Gastroesophageal sphincter (tissue), 4 donors: ENCODE data around the gene CCDC40. TPM values are rescaled to one million over a fixed set of nuclear protein-coding genes. Genes with fewer than 3 reads are reported as not detected.

ENCODE experiments used
- ATAC-seq: fragments of 150-250 bp; one replicate; pipeline ENCODE4 v1.9.1; 2016; ENCODE audit warnings: mild to moderate bottlenecking, moderate library complexity
- H3K27ac ChIP-seq, 4 donors: fragments of 200-600 bp; sonication (generic) in 3 of 4; 1 replicate in 3 of 4; 2 replicates in 1 of 4; pipeline ENCODE4 v1.5.1; 2016 to 2019
- H3K27me3 ChIP-seq: fragments of 200-600 bp; sonication (generic); one replicate; pipeline ENCODE4 v1.5.1; 2019
- H3K36me3 ChIP-seq, 2 donors: fragments of 200-600 bp; sonication (generic); one replicate each; pipeline ENCODE4 v1.5.1; 2019; ENCODE audit warnings: control low read depth in 1 of 2
- H3K4me1 ChIP-seq, 3 donors: fragments of 200-600 bp; sonication (generic); 1 replicate in 2 of 3; 2 replicates in 1 of 3; pipeline ENCODE4 v1.5.1; 2016 to 2019; ENCODE audit warnings: control low read depth in 2 of 3
- H3K4me3 ChIP-seq, 2 donors: fragments of 200-600 bp; sonication (generic); one replicate each; pipeline ENCODE4 v1.5.1; 2019; ENCODE audit warnings: mild to moderate bottlenecking in 1 of 2, moderate library complexity in 1 of 2
- H3K9me3 ChIP-seq, 3 donors: fragments of 200-600 bp; sonication (generic); one replicate each; pipeline ENCODE4 v1.5.1; 2017 to 2019; ENCODE audit warnings: control low read depth in 2 of 3
- CTCF ChIP-seq, 4 experiments: fragments of 200-600 bp in 2 of 4; fragments of 450-650 bp in 2 of 4; sonication (generic) in 1 of 4; IDR thresholded peaks; one replicate each; pipeline ENCODE4 v1.5.1; 2017 to 2019; ENCODE audit warnings: antibody characterized with exemption in 4 of 4, mild to moderate bottlenecking in 2 of 4, moderate library complexity in 2 of 4
- EP300 ChIP-seq: sonication (generic); formaldehyde crosslinking; IDR thresholded peaks from one replicate; pipeline ENCODE4 v1.6.1; 2017; ENCODE audit warnings: antibody characterized with exemption, mild to moderate bottlenecking
- POLR2A ChIP-seq, 2 donors: fragments of 450-650 bp; IDR thresholded peaks; one replicate each; pipeline ENCODE4 v1.6.1; 2017; ENCODE audit warnings: antibody characterized with exemption in 2 of 2, mild to moderate bottlenecking in 2 of 2, moderate library complexity in 1 of 2
- POLR2AphosphoS5 ChIP-seq: sonication (generic); formaldehyde crosslinking; IDR thresholded peaks from one replicate; pipeline ENCODE4 v1.6.1; 2017; ENCODE audit warnings: antibody characterized with exemption
- WGBS, 2 donors: methylation state at CpG; one replicate each; pipeline ENCODE4 v1.1.5; 2018; ENCODE audit warnings: low coverage in 1 of 2; 5-methylcytosine and 5-hydroxymethylcytosine counted together
- total RNA-seq, 4 donors: library from RNA; depleted of rRNA; stranded (reverse); fragments of >200 nt; gene quantifications; one replicate each; pipeline ENCODE4 v1.1.0, GENCODE V29; 2016

Gene CCDC40
- total RNA-seq, 4 donors from 2014 or later: 4.3 to 17.3 (median 5.5) TPM

GRCh38 chr17:80114758-80115157 is 78.3 kb downstream of the CCDC40 start:
- Histone ChIP-seq H3K27ac (no peak overlapping the region), H3K27me3 (no peaks in the 10 kb centered on the region), H3K9me3 (no peaks in the 10 kb centered on the region), H3K4me3 (no peak overlapping the region), H3K4me1 (no peaks in the 10 kb centered on the region), H3K36me3 (peaks cover 0 to 68% of the 10 kb centered on the region in 2 donors)
- no peak for TF ChIP-seq CTCF (IDR thresholded peaks at IDR 0.05)
- 86 to 100% methylated on average over 3 to 6 of the region's 7 CpGs for WGBS, 2 donors
- no peak for ATAC-seq

GRCh38 chr17:80115159-80115558 is 78.7 kb downstream of the CCDC40 start:
- ATAC-seq: no peak
- Histone ChIP-seq H3K4me1 (no peaks in the 10 kb centered on the region), H3K4me3 (no peak overlapping the region), H3K27ac (no peak overlapping the region), H3K36me3 (peaks cover 0 to 64% of the 10 kb centered on the region in 2 donors), H3K27me3 (no peaks in the 10 kb centered on the region), H3K9me3 (no peaks in the 10 kb centered on the region)
- TF ChIP-seq POLR2AphosphoS5 (no peak), POLR2A (IDR thresholded peaks at IDR 0.05) (no peak), CTCF (IDR thresholded peaks at IDR 0.05) (no peak), EP300 (no peak)
- WGBS, 2 donors: 87 to 90% methylated on average over 5 to 8 of the region's 8 CpGs

- Histone ChIP-seq H3K27me3 (no peaks in the 10 kb centered on the region), H3K4me1 (no peaks in the 10 kb centered on the region), H3K4me3 (no peak overlapping the region), H3K27ac (no peak overlapping the region), H3K36me3 (peaks cover 0 to 52% of the 10 kb centered on the region in 2 donors), H3K9me3 (no peaks in the 10 kb centered on the region)
- WGBS, 2 donors: 40 to 62% methylated on average over 15 of the region's 16 CpGs
- no peak for ATAC-seq
- TF ChIP-seq POLR2A (IDR thresholded peaks at IDR 0.05) (no peak), CTCF (IDR thresholded peaks at IDR 0.05) (no peak), POLR2AphosphoS5 (no peak), EP300 (no peak)
Observed at GRCh38 chr17:80116276-80116920, 80.0 kb downstream of the CCDC40 start.

GRCh38 chr17:80116921-80117380 is 80.5 kb downstream of the CCDC40 start:
- Histone ChIP-seq H3K9me3 (no peaks in the 10 kb centered on the region), H3K36me3 (peaks cover 0 to 47% of the 10 kb centered on the region in 2 donors), H3K4me3 (no peak overlapping the region), H3K27ac (no peak overlapping the region), H3K4me1 (no peaks in the 10 kb centered on the region), H3K27me3 (no peaks in the 10 kb centered on the region)
- 80% methylated on average over 2 of the region's 13 CpGs; no CpG with 5 or more reads in 1 of the 2 donors for WGBS, 2 donors
- no peak for TF ChIP-seq POLR2A (IDR thresholded peaks at IDR 0.05)
- TF ChIP-seq EP300: no peak
- no peak for TF ChIP-seq CTCF (IDR thresholded peaks at IDR 0.05)
- no peak for TF ChIP-seq POLR2AphosphoS5
- no peak for ATAC-seq
